Upper lobe of left lung (tissue), 6 donors: ENCODE measurements around the gene RNF31. TPM values are rescaled to one million over a fixed set of nuclear protein-coding genes. Genes with fewer than 3 reads are reported as not detected.

Experiments used
- ATAC-seq, 2 donors: fragments of 200-7000 bp; cut with Tn5 transposase; one replicate each; pipeline ENCODE4 v1.9.1; 2022; ENCODE audit warnings: mild to moderate bottlenecking in 2 of 2, moderate library complexity in 2 of 2; ENCODE audit not compliant: low FRiP score in 2 of 2
- DNase-seq, 2 donors: peaks; one replicate each; pipeline ENCODE4 v3.0.0-alpha.2; 2019 to 2020
- H3K27ac ChIP-seq, 4 donors: fragments of 200-600 bp; sonication (generic); one replicate each; pipeline ENCODE4 v1.5.1; 2016 to 2019
- H3K27me3 ChIP-seq, 4 donors: fragments of 200-600 bp; sonication (generic); one replicate each; pipeline ENCODE4 v1.5.1; 2017 to 2019
- H3K36me3 ChIP-seq, 4 donors: fragments of 200-600 bp; sonication (generic); one replicate each; pipeline ENCODE4 v1.5.1; 2016 to 2019
- H3K4me1 ChIP-seq, 4 donors: fragments of 200-600 bp; sonication (generic); one replicate each; pipeline ENCODE4 v1.5.1; 2018 to 2019
- H3K4me3 ChIP-seq, 4 donors: fragments of 200-600 bp; sonication (generic); one replicate each; pipeline ENCODE4 v1.5.1; 2017 to 2019; ENCODE audit warnings: mild to moderate bottlenecking in 2 of 4, moderate library complexity in 1 of 4
- H3K9me3 ChIP-seq, 4 donors: fragments of 200-600 bp; sonication (generic); one replicate each; pipeline ENCODE4 v1.5.1; 2018 to 2019
- CTCF ChIP-seq, 6 experiments: fragments of 450-650 bp in 4 of 6; fragments of 200-600 bp in 2 of 6; sonication (generic) in 2 of 6; IDR thresholded peaks; one replicate each; pipeline ENCODE4 v1.5.1; 2016 to 2019; ENCODE audit warnings: antibody characterized with exemption in 6 of 6
- EP300 ChIP-seq, 4 donors: sonication (generic); formaldehyde crosslinking; IDR thresholded peaks; one replicate each; pipeline ENCODE4 v1.5.1; 2017; ENCODE audit warnings: antibody characterized with exemption in 4 of 4, control low read depth in 2 of 4
- POLR2A ChIP-seq, 4 donors: fragments of 450-650 bp; IDR thresholded peaks; one replicate each; pipeline ENCODE4 v1.5.1; 2016 to 2017; ENCODE audit warnings: antibody characterized with exemption in 4 of 4, mild to moderate bottlenecking in 2 of 4
- POLR2AphosphoS5 ChIP-seq, 2 donors: sonication (generic); formaldehyde crosslinking; IDR thresholded peaks; one replicate each; pipeline ENCODE4 v1.5.1; 2017; ENCODE audit warnings: antibody characterized with exemption in 2 of 2
- WGBS, 2 donors: methylation state at CpG; one replicate each; pipeline ENCODE4 v1.1.5; 2017 to 2018; 5-methylcytosine and 5-hydroxymethylcytosine counted together
- total RNA-seq, 6 donors: library from RNA; depleted of rRNA in 4 of 6; stranded (reverse); fragments of >200 nt in 4 of 6; gene quantifications; one replicate each; pipeline versions ENCODE4 v1.1.0 to v1.2.1, GENCODE V29; 2016 to 2021
- donor health status: DM: no; HTN: no; CAD: no; lungs with moderate emphysema.
- donor health status: DM: no; HTN: yes; CAD: no; lungs with severe emphysema.

The RNF31 gene
- total RNA-seq, 6 donors from 2014 or later: 52.1 to 173 (median 63.9) TPM

GRCh38 chr14:24141097-24141880 lies 6.0 kb upstream of the RNF31 start, which contains the start of gene EMC9:
EMC9 (minus strand) TSS chr14:24141591; CDS start chr14:24141304, 287 bp downstream.
- H3K27me3 ChIP-seq: no peaks in the 10 kb centered on the region
- peak within 1 kb of the TSS; percentile 62 to 90 (median 78) for H3K4me3 ChIP-seq
- peaks cover 4 to 32% (median 28%) of the 10 kb centered on the region in 4 donors for H3K36me3 ChIP-seq
- no peaks in the 10 kb centered on the region for H3K9me3 ChIP-seq
- peak in 1 of 2 donors; percentile 91 for TF ChIP-seq POLR2AphosphoS5 (IDR thresholded peaks at IDR 0.05)
- peak in 5 of 6 experiments; percentile 74 to 90 (median 86) for TF ChIP-seq CTCF (IDR thresholded peaks at IDR 0.05)
- no peak for TF ChIP-seq EP300 (IDR thresholded peaks at IDR 0.05)
- TF ChIP-seq POLR2A (IDR thresholded peaks at IDR 0.05): peak in 3 of 4 donors; percentile 18 to 89 (median 61)
- peak within 1 kb of the TSS; percentile 85 to 95 (median 90) for H3K27ac ChIP-seq
- WGBS, 2 donors: 0% methylated on average over 53 of the region's 65 CpGs; no CpG with 5 or more reads in 1 of the 2 donors
- H3K4me1 ChIP-seq: peaks cover 36 to 58% (median 49%) of the 10 kb centered on the region in 4 donors
- DNase-seq: peak; percentile 97 to 100
- peak; percentile 97 to 98 for ATAC-seq

DNA sequence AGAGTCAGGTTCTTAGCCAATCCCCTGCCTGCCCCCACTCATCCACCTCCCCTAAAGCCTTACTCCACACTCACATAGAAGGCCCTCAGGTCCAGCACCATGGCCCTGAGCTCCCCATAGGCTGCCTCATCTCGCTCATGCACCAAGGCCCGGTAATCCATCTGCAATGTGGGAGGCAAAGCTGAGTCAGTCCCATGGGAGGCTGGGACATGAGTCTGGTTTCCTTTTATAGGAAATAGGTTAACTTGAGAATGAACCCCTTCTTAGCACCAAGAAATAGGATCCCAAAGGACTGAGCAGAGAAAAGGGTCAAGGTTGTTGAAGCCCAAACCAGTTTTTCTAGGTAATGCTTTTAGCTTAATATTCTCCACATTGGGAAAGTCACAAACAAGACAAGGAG lies 3.8 kb upstream of the RNF31 start:
- no peak for DNase-seq
- Histone ChIP-seq H3K27ac (peak overlapping the region in 1 of 4 donors; percentile 11), H3K36me3 (peaks cover 0 to 20% (median 17%) of the 10 kb centered on the region in 4 donors), H3K4me1 (peaks cover 33 to 50% (median 41%) of the 10 kb centered on the region in 4 donors), H3K27me3 (no peaks in the 10 kb centered on the region), H3K9me3 (no peaks in the 10 kb centered on the region), H3K4me3 (no peak overlapping the region)
- WGBS, 2 donors: 93 to 95% methylated on average over 2 of the region's 2 CpGs
- no peak for ATAC-seq
- TF ChIP-seq POLR2A (IDR thresholded peaks at IDR 0.05) (no peak), POLR2AphosphoS5 (IDR thresholded peaks at IDR 0.05) (no peak), CTCF (IDR thresholded peaks at IDR 0.05) (no peak), EP300 (IDR thresholded peaks at IDR 0.05) (no peak)

GRCh38 chr14:24144451-24144850 lies 2.8 kb upstream of the RNF31 start:
- 88 to 100% methylated on average over 1 of the region's 1 CpG for WGBS, 2 donors
- ATAC-seq: no peak

DNA sequence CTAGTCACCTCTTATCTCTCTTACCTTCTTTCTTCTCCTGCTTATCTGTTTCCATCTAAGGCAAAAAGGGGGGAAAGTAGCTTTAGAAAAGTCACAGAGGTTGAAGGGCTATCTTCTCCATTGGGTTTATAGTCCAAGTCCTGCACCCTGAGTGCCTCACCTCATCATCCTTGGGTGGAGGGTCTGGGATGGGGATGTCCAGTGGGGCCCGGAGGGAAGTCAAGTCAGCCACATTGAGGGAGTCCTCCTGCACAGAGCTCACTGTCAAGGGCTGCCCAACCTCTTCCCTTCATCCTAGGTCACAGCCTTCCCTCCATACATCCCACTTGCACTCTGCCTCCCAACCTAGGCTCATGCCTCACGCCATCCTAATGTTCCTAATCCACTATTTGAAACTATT lies 2.1 kb upstream of the RNF31 start:
- peak overlapping the region; percentile 87 to 96 (median 92) for H3K27ac ChIP-seq
- no peaks in the 10 kb centered on the region for H3K27me3 ChIP-seq
- 94 to 100% methylated on average over 2 of the region's 2 CpGs for WGBS, 2 donors
- ATAC-seq (no peak), DNase-seq (no peak)
- peaks cover 28 to 53% (median 35%) of the 10 kb centered on the region in 4 donors for H3K4me1 ChIP-seq
- H3K36me3 ChIP-seq: peaks cover 14 to 25% (median 19%) of the 10 kb centered on the region in 4 donors
- no peaks in the 10 kb centered on the region for H3K9me3 ChIP-seq
- no peak for TF ChIP-seq POLR2A (IDR thresholded peaks at IDR 0.05)
- TF ChIP-seq CTCF (IDR thresholded peaks at IDR 0.05): no peak
- peak overlapping the region in 1 of 4 donors; percentile 92 for H3K4me3 ChIP-seq

More at GRCh38 chr14:24144451-24144850, 2.8 kb upstream of the RNF31 start:
- Histone ChIP-seq H3K4me1 (peaks cover 35 to 55% (median 41%) of the 10 kb centered on the region in 4 donors), H3K27me3 (no peaks in the 10 kb centered on the region), H3K9me3 (no peaks in the 10 kb centered on the region), H3K4me3 (no peak overlapping the region), H3K36me3 (peaks cover 8 to 20% (median 13%) of the 10 kb centered on the region in 4 donors), H3K27ac (peak overlapping the region in 1 of 4 donors; percentile 95)
- TF ChIP-seq POLR2A (IDR thresholded peaks at IDR 0.05) (no peak), EP300 (IDR thresholded peaks at IDR 0.05) (no peak), POLR2AphosphoS5 (IDR thresholded peaks at IDR 0.05) (no peak), CTCF (IDR thresholded peaks at IDR 0.05) (no peak)
- DNase-seq: no peak
